DND-41 (cell line): ENCODE results near the gene SBK3.

Experiments
- EZH2 ChIP-seq: IDR thresholded peaks from 3 replicates; pipeline ENCODE4 v1.6.1; 2012; ENCODE audit warnings: borderline replicate concordance, low read depth, mild to moderate bottlenecking, moderate library complexity, low read length, inconsistent platforms; ENCODE audit not compliant: severe bottlenecking
- TF ChIP-seq, protein P1 (sequence below): IDR thresholded peaks from 2 replicates; pipeline ENCODE4 v1.5.1; 2012; ENCODE audit warnings: borderline replicate concordance, low read length, moderate library complexity, mild to moderate bottlenecking; ENCODE audit not compliant: poor library complexity, severe bottlenecking; ENCODE audit errors: extremely low read depth

DNA sequence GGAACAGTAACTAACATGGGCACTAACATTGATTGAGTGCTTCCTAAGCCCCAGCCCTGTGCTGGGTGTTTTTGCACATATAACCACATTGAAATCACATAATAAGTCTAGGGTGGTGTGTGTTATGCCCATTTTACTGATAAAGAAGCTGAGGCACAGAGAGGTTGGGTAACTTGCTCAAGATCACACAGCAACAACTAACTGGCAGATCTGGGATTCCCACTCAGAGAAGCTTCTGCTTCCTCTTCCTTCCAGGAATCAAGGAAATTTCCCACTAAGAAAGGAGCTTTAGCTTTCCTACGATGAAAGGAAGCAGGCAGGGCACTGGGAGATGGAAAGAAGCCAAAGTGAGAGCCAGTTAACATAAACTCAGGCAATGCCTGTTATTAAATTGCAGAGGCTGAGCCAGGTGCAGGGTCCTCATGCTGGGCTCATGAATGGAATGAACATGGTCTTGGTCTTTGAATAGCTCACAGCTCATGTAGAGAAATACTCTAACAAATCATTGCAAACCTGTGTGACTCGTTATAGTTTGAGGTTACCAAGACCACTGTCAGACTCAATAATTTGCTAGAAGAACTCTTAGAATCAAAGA lies 47.0 kb downstream of the SBK3 start:
- TF ChIP-seq, protein P1, sequence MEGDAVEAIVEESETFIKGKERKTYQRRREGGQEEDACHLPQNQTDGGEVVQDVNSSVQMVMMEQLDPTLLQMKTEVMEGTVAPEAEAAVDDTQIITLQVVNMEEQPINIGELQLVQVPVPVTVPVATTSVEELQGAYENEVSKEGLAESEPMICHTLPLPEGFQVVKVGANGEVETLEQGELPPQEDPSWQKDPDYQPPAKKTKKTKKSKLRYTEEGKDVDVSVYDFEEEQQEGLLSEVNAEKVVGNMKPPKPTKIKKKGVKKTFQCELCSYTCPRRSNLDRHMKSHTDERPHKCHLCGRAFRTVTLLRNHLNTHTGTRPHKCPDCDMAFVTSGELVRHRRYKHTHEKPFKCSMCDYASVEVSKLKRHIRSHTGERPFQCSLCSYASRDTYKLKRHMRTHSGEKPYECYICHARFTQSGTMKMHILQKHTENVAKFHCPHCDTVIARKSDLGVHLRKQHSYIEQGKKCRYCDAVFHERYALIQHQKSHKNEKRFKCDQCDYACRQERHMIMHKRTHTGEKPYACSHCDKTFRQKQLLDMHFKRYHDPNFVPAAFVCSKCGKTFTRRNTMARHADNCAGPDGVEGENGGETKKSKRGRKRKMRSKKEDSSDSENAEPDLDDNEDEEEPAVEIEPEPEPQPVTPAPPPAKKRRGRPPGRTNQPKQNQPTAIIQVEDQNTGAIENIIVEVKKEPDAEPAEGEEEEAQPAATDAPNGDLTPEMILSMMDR: no peak
- TF ChIP-seq EZH2: no peak
